Endometrial microvascular endothelial cells (primary cell): ENCODE results near the gene SPINDOC. TPM values are rescaled to one million over a fixed set of nuclear protein-coding genes. Genes with fewer than 3 reads are reported as not detected.

ENCODE experiments used
- in situ Hi-C: cut with HindIII; loops from 2 replicates; pipeline ENCODE4 v1.10.0; 2017; ENCODE audit warnings: low sequenced_read_pairs, low pct_unique_long_range_greater_than_20kb; ENCODE audit errors: inconsistent ontology term
- total RNA-seq: library from RNA; depleted of rRNA; stranded (reverse); fragments of >200 nt; gene quantifications from one replicate; pipeline ENCODE4 v1.2.3, GENCODE V29; 2015; ENCODE audit errors: inconsistent ontology term

The SPINDOC gene
- total RNA-seq, 1 donor from 2014 or later = 28.2 TPM

- in situ Hi-C loops = no loop called here
These were observed 13.4 kb downstream of the SPINDOC start for GRCh38 chr11:63826471-63827190.

DNA sequence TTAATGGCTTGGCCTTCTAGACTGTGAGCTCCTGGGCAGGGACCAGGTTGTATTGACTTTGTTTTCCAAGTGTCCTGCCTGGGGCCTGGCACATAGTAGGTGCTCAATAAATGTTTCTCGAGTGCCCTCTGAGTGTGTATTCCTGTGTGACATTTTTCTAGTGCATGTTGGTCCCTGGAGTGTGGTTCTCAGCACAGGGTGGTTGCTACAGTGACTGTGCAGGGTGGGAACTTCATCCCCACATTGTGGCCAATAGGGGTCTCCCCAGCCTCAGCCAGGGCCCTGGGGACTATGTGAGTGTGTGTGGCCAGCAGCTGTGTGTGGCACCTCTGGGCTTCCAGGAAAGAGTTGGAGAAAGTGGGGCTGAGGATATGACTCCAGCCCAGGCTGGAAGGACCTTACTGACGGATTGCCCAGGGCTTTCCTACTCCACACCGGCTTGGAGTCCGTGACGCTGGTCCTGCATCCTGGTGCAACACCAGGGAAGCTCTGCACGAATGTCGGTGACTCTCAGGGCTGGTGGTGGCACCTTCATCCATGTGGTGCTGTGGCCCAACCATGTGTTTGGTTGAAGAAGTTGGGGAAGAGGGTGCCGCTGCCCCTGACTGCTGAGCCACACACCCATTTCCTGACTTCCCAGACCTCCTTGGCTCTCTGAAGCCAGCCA is 16.7 kb downstream of the SPINDOC start:
- in situ Hi-C loops = no loop called here

GRCh38 chr11:63831326-63831725 is 18.1 kb downstream of the SPINDOC start:
- in situ Hi-C loops = no loop called here

DNA sequence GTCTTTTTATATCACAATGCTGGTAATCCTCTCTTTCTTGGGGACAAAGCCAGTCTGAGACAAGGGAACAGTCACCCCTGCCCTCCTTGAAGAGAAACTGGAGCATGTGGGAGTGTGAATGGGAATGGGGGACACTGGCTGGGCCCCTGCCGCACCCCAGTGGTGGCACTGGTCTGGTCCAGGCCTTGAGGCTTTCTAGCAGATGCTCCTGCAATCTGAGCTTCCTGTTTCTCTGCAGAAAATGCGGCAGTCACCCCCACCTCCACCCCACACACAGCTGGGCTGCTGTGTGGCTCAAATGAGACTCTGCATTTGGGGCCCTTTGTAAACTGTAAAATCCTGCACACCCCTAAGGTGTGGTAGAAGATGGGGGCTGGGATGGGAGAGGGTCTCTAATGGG is 19.1 kb downstream of the SPINDOC start:
- in situ Hi-C loops = no loop called here

DNA sequence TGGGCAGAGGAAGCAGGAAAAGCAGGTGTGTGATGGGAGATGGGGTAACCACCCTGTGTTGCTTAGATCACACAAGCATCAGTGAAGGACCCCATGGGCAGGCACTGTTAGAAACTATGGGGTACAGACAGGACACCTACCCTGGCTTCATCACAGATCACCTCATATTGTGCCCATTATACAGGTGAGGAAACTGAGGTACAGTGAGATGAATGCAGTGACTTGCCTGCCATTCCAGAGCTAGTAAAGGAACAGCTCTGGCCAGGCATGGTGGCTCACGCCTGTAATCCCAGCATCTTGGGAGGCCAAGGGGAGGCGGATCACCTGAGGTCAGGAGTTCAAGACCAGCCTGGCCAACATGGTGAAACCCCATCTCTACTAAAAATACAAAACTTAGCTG is 19.8 kb downstream of the SPINDOC start:
- in situ Hi-C loops = no loop called here

DNA sequence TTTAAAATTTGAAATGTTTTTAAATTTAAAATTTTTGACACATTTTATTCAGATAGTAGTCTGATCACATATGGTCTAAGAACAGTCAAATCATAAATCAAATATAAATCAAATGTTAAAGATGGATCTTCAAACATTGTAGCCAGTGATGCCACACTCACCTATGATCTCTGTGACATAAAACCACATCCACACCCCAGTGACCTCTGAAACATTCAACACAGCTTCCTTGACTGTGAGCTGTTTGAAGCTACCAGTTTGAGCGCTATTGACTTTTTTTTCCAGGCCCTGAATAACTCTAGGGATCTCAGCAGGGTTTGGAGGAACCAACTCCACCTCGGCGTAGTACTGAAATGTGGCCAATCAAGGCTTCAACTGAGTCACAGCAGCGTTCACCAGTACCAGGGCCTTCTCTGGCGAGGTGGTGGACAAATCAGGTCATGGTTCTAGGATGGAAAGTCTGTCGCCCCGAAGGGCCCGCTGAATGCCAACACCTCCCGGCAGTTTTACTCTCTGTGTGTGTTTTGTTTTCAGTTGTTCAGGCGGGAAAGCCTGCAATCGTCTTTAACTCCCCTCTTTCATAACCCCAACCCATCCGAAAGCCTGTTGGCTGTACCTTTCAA is 21.4 kb downstream of the SPINDOC start:
- in situ Hi-C loops = no loop called here

- in situ Hi-C loops = no loop called here
These were observed 21.9 kb downstream of the SPINDOC start for GRCh38 chr11:63835158-63835545.

DNA sequence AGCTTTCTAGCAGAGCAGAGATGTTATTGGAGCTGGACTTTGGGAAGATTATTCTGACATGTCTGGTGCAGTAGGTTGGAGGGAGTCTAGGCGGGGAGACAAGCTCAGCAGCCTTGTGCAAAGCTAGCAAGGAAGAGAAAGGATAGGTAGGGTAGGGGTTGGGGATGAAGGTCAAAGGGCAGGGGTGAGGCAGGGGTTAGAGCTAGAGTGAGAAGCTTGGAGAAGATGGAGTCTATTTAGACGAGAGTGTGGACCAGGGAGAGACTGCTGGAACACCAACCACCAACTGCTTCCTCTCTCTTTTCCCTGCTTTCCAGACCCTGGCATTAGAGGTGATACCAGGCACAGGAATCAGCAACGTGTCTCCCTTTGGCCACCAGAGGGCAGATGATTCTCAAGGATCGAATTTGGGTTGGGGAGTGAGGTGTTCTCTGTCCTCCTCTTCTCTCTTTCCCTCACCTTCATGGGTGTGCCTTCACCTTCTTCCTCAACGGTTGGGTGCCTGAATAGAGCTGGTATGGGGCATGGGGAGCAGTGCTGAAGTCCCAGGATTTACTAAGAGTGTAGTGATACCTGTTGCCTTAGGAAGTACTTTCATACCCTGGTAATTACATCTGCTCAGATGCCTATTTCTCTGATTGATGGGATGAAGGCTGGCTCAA is 23.9 kb downstream of the SPINDOC start:
- in situ Hi-C loops = no loop called here

- in situ Hi-C loops = no loop called here
These were observed 24.5 kb downstream of the SPINDOC start for GRCh38 chr11:63837739-63838138.

- in situ Hi-C loops = no loop called here
These were observed 25.0 kb downstream of the SPINDOC start for GRCh38 chr11:63838150-63838677.

DNA sequence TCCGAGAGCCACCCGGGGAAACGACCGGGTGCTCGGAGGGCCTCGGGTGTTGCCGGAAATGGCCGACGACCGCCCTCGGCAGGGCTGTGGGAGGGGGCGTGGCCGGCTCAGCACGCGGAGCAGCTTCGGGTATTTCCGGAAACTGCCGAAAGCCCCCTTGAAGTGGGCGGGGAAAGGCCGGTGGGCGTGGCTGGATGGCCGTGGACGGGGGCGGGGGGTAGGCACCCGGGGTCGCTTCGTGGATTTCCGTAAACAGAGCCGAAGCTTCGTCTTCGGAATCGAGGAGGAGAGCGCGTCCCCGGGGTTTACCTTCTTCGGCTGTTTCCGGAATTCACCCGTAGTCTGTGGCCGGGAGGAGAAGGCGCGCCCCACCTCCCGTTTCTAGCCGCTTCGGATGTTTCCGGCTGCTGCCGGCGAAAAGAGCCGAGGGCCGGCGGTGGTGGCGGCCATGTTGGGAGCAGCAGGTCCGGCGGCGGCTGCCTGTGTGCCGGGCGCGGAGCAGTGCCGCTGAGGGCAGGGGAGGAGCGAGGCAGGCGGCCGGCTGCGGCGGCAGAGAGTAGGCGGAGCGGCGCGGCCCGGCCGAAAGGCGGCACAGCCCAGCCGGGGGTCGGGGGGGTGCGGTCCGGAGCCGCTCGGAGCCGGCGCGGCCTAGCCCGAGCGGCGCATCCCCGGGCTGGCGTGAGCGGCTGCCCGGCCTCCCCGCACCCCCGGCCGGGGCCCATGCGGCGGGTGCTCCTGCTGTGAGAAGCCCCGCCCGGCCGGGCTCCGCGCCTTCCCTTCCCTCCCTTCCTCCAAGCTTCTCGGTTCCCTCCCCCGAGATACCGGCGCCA is 25.6 kb downstream of the SPINDOC start, which contains the start of gene MARK2:
Gene MARK2 (plus strand): TSS at position 433 of the 830 bp plus-strand sequence. CDS start 397 bp downstream, at position 830.
- in situ Hi-C loops = no loop called here

DNA sequence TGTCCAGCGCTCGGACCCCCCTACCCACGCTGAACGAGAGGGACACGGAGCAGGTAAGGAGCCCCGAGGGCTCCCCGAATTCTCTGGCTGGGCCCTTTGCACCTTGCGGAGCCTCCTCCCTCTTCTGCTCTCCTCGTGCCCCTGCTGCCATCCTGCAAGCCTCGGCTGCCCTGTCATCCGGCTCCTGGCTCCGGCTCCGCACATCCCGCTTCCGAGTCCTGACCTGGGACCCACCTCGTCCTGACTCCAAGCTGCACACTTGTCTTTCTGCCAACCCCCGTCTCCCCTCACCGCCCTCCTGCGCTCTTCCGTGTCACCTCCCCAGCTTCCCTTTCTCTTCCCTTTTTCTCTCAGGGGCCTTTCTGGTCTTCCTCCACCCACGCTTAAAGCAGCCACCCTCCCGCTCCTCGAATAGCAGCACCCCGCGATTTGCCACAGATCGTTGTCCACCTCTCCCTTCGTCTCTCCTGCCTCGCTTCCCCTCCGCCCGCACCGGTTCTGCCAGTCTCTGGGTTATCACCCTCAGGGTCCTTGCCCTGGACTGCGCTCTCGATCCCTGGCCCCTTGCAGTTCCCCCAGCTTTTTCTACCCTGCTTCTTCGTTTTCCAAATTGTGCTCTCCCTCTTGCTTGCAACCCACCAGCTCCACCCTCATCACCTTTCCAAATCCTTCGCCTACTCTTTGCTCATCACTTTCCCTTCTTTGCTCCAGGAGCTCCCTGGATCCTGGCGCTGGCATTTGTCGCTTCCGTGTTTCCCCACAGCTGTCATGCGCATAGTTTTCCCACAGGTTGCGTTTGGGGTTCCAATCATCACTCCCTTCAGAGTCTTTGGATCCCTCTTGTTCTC is 26.5 kb downstream of the SPINDOC start:
- in situ Hi-C loops = no loop called here

DNA sequence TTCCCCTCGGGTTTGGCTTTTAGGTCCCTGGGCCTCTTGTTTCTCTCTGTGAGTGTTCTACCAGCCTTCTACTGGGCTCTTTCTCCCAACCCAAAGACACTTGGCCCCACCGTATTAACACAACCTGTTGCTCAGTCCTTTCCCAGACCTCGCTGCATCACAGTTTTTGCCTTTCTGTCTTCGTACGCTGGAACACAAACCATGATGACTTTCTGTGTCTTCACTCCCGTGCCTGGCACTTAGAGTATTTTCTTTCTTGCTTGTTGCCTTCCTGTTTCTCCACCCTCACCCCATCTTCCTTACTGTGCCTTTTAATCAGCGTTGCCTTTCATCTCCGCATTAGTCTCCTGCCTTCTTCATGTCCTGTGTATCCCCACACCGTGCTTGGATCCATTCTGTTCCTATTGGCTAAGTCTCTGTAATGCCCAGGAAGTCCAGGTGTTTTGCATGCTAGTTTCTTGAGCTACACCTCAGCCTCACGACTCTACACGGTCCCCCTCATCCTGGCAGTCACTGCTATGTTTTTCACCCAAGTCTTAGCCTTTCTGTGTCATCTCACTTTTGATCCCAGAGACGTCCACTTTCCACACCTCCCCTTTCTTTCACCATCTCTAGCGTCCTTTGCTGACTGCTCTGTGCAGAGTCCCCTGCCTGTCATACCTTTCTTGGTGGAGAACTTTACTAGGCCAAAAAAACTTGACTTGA is 27.3 kb downstream of the SPINDOC start:
- in situ Hi-C loops = no loop called here

DNA sequence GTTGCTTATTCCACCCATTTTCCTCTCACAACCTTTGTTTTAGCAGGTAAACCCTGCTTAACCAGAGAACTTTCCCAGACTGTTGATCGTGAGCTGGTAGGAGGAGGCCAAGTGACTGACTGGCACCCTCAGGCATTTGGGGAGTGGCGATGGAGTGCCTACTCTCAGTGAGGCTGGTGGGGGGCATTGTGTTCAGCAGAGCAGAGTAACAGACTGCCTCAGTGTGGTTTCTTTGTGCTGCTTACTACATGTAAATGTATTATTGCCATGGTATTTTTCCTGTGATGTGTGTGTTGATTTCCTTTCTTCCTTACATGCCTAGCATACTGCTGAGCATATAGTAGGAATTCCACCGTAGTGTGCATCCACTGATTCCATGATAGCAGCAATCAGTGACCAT is 28.3 kb downstream of the SPINDOC start:
- in situ Hi-C loops = no loop called here

DNA sequence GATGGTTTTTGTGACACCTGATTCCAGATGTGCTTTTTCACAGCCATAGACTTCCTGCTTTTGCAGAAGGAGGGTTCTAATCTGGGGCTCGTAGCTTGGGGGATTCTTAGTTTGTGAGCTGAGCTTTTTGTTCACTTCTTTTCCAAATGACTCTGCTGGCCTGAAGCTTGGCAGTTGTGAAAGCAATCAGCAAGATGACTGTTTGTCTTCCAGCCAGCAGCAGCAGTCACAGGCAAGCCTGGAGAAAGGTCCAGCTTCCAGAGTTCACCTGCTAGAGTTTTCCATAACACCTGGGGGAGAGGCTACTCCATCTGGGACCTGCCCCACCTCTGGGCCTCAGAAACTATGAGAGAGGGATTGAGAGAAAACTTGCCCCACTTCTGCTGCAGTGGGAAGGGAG is 29.8 kb downstream of the SPINDOC start:
- in situ Hi-C loops = no loop called here

DNA sequence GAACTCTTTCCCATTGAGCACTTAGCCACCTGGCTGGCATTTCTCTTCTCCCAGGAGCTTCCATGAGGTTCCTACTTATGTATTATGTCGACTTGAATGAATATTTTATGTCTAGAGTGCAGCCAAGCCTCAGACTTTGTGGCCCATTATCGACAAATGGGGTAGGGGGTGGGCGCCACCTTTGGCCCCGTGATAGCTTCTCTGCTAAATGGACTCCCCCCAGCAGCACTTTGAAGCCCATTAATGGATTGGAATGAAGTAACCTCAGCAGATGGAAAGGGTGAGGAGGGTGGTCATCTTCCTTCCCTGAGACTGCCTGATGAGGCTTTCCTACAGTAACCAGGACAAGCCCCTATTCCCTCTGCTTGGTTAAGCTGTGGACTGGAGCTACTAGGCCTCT is 31.6 kb downstream of the SPINDOC start:
- in situ Hi-C loops = no loop called here

- in situ Hi-C loops = no loop called here
These were observed 32.0 kb downstream of the SPINDOC start for GRCh38 chr11:63845303-63845702.
